Keratinocyte (primary cell): ENCODE measurements around the gene SMOC1. TPM values are rescaled to one million over a fixed set of nuclear protein-coding genes. Genes with fewer than 3 reads are reported as not detected.

Source experiments
- DNase-seq: peaks from one replicate; pipeline ENCODE4 v3.0.0-alpha.2; 2011; ENCODE audit warnings: low read depth, missing footprints, low spot score
- FAIRE-seq: peaks from 2 replicates; lab custom pipeline; 2011; peaks lifted over from hg19 to GRCh38; lab: Jason Lieb, UNC
- H2AFZ ChIP-seq: 2 replicates; pipeline ENCODE4 v1.6.0; 2012; ENCODE audit warnings: low read length, control low read depth, inconsistent platforms; ENCODE audit not compliant: control insufficient read depth
- H3K27ac ChIP-seq: 2 replicates; pipeline ENCODE4 v1.5.1; 2011; ENCODE audit warnings: low read length; ENCODE audit not compliant: control insufficient read depth, insufficient read depth
- H3K27me3 ChIP-seq: 3 replicates; pipeline ENCODE4 v1.6.0; 2011; ENCODE audit warnings: low read length; ENCODE audit not compliant: control insufficient read depth, insufficient read depth; ENCODE audit errors: extremely low read depth
- H3K36me3 ChIP-seq, 2 experiments: 2 replicates in 1 of 2; 3 replicates in 1 of 2; pipeline ENCODE4 v1.5.1; 2011; ENCODE audit warnings: low read length in 2 of 2, mild to moderate bottlenecking in 1 of 2; ENCODE audit not compliant: control insufficient read depth in 2 of 2, insufficient read depth in 2 of 2; ENCODE audit errors: extremely low read depth in 1 of 2
- H3K4me1 ChIP-seq: 3 replicates; pipeline ENCODE4 v1.5.1; 2011; ENCODE audit warnings: low read length; ENCODE audit not compliant: control insufficient read depth, insufficient read depth; ENCODE audit errors: extremely low read depth
- H3K4me2 ChIP-seq: 3 replicates; pipeline ENCODE4 v1.6.0; 2011; ENCODE audit warnings: low read depth, low read length; ENCODE audit not compliant: control insufficient read depth, insufficient read depth; ENCODE audit errors: extremely low read depth
- H3K4me3 ChIP-seq, 3 experiments: fragments of 200-600 bp in 1 of 3; sonication (generic) in 1 of 3; 2 replicates in 2 of 3; 3 replicates in 1 of 3; pipeline ENCODE4 v1.5.1; 2011 to 2016; ENCODE audit warnings: low read length in 3 of 3, mild to moderate bottlenecking in 3 of 3, control low read depth in 2 of 3, inconsistent platforms in 1 of 3, low read depth in 1 of 3, mixed read lengths in 1 of 3, mixed run types in 1 of 3, moderate library complexity in 1 of 3; ENCODE audit not compliant: control insufficient read depth in 2 of 3, insufficient read depth in 2 of 3; ENCODE audit errors: extremely low read depth in 1 of 3
- H3K79me2 ChIP-seq: 2 replicates; pipeline ENCODE4 v1.6.0; 2012; ENCODE audit warnings: low read length; ENCODE audit not compliant: control insufficient read depth, insufficient read depth
- H3K9ac ChIP-seq: 3 replicates; pipeline ENCODE4 v1.6.0; 2011; ENCODE audit warnings: low read length; ENCODE audit not compliant: control insufficient read depth, insufficient read depth; ENCODE audit errors: extremely low read depth
- H3K9me1 ChIP-seq: 3 replicates; pipeline ENCODE4 v1.6.0; 2011; ENCODE audit warnings: low read length; ENCODE audit not compliant: control insufficient read depth, insufficient read depth; ENCODE audit errors: extremely low read depth
- H3K9me3 ChIP-seq: 2 replicates; pipeline ENCODE4 v1.5.1; 2012; ENCODE audit warnings: low read depth, low read length; ENCODE audit not compliant: control insufficient read depth
- H4K20me1 ChIP-seq: 3 replicates; pipeline ENCODE4 v1.6.0; 2011; ENCODE audit warnings: low read length; ENCODE audit not compliant: control insufficient read depth, insufficient read depth; ENCODE audit errors: extremely low read depth
- EZH2 ChIP-seq: IDR thresholded peaks from one replicate; pipeline ENCODE4 v1.6.1; 2012; ENCODE audit warnings: inconsistent platforms, mild to moderate bottlenecking, low read length, moderate library complexity
- dilution Hi-C: fragments of 300-500 bp; cut with MboI; formaldehyde crosslinking; loops from one replicate; pipeline ENCODE4 v1.7.0; 2020; ENCODE audit warnings: low sequenced_read_pairs; ENCODE audit not compliant: extremely low pct_ligation_motif_present
- polyA plus RNA-seq, 5 experiments: library from polyadenylated mRNA; depleted of rRNA in 3 of 5; stranded (reverse) in 3 of 5; stranded (forward) in 1 of 5; unstranded in 1 of 5; fragments of >200 nt; gene quantifications; 1 replicate in 1 of 5; 2 replicates in 3 of 5; 3 replicates in 1 of 5; pipeline versions ENCODE4 v1.2.1 to v1.2.3, GENCODE V29; 2011 to 2012; ENCODE audit warnings: missing spikeins in 2 of 5, low read depth in 1 of 5, low replicate concordance in 1 of 5
- TF ChIP-seq, protein P1 (sequence below), 3 experiments: IDR thresholded peaks in 1 of 3; conservative IDR thresholded peaks in 1 of 3; optimal IDR thresholded peaks in 1 of 3; 2 replicates in 2 of 3; 3 replicates in 1 of 3; pipeline versions ENCODE3 to v1.5.1; 2011; ENCODE audit warnings: low read length in 3 of 3, mild to moderate bottlenecking in 3 of 3, moderate library complexity in 2 of 3, control low read depth in 1 of 3, inconsistent platforms in 1 of 3; ENCODE audit not compliant: insufficient read depth in 2 of 3; ENCODE audit errors: extremely low read depth in 1 of 3

The SMOC1 gene
- polyA plus RNA-seq, 1 donor (not counting 4 experiments of a cell fraction or from before 2014, with no cell fraction given): 6.0 TPM

DNA sequence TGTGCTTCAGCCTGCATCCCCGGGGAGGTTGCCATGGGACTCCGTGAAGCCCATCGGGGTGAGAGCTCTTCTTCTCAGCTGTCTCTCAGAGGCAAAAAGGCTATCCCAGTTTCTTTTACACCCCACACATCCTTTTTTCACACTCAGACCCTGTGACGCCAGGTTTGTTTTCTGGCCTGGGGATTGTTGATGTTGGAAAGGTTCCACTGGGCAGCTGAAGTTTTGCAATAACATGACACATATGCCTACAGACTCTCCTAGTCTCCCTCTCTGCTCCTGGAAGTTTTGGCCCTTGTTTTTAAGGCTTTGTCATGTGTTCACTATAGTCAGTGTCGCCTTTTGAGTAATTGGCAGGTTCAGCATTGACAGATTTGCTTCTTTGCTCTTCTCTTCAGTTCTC lies 118.6 kb downstream of the SMOC1 start:
- H4K20me1 ChIP-seq: no peaks in the 10 kb centered on the region
- peaks cover 53% of the 10 kb centered on the region for H3K4me1 ChIP-seq
- DNase-seq (no peak), FAIRE-seq (peak; percentile 94)
- H3K79me2 ChIP-seq: no peaks in the 10 kb centered on the region
- H3K27ac ChIP-seq: peak overlapping the region; percentile 98
- H3K4me3 ChIP-seq: no peak overlapping the region
- H3K9ac ChIP-seq: peak overlapping the region; percentile 8
- peak overlapping the region; percentile 23 for H3K4me2 ChIP-seq
- no peaks in the 10 kb centered on the region for H3K9me3 ChIP-seq
- no peaks in the 10 kb centered on the region for H3K9me1 ChIP-seq
- TF ChIP-seq, protein P1, sequence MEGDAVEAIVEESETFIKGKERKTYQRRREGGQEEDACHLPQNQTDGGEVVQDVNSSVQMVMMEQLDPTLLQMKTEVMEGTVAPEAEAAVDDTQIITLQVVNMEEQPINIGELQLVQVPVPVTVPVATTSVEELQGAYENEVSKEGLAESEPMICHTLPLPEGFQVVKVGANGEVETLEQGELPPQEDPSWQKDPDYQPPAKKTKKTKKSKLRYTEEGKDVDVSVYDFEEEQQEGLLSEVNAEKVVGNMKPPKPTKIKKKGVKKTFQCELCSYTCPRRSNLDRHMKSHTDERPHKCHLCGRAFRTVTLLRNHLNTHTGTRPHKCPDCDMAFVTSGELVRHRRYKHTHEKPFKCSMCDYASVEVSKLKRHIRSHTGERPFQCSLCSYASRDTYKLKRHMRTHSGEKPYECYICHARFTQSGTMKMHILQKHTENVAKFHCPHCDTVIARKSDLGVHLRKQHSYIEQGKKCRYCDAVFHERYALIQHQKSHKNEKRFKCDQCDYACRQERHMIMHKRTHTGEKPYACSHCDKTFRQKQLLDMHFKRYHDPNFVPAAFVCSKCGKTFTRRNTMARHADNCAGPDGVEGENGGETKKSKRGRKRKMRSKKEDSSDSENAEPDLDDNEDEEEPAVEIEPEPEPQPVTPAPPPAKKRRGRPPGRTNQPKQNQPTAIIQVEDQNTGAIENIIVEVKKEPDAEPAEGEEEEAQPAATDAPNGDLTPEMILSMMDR (optimal IDR thresholded peaks at IDR 0.05 in 1 of 3, IDR thresholded peaks at IDR 0.05 in 1 of 3, conservative IDR thresholded peaks at IDR 0.05 in 1 of 3; ENCODE audit: extremely low read depth in 1 of 3, insufficient read depth in 2 of 3, low read length in 3 of 3): no peak
- TF ChIP-seq EZH2: no peak
- no peak overlapping the region for H2AFZ ChIP-seq
- dilution Hi-C loops: no loop called here
- no peaks in the 10 kb centered on the region for H3K36me3 ChIP-seq
- H3K27me3 ChIP-seq: no peaks in the 10 kb centered on the region

DNA sequence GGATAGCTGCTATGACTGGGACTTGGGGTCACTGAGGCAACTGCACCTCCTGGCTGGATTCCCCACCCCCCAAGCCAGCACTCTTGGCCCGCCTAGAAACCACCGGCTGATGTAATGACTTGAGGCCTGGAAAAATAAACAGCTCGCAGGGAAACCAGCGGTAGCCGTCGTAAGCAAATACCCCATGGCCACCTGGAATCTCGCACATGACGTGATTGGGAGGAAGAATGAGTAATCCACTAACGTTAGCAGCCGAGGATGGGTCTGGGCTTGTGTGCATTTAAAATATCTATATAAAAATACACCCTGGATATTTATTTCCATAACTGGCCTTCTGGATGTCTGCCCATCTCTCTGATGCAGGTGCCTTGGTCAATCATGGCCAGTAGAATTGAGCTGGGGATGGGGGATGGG lies 120.1 kb downstream of the SMOC1 start:
- Histone ChIP-seq H3K4me2 (peak overlapping the region; percentile 65), H3K9ac (peak overlapping the region; percentile 68), H3K4me3 (no peak overlapping the region), H3K9me1 (no peaks in the 10 kb centered on the region), H4K20me1 (no peaks in the 10 kb centered on the region), H3K4me1 (peaks cover 53% of the 10 kb centered on the region), H3K27ac (peak overlapping the region; percentile 98), H3K79me2 (no peaks in the 10 kb centered on the region), H3K36me3 (no peaks in the 10 kb centered on the region), H2AFZ (no peak overlapping the region), H3K27me3 (no peaks in the 10 kb centered on the region), H3K9me3 (no peaks in the 10 kb centered on the region)
- dilution Hi-C loops: no loop called here
- peak; percentile 90 for DNase-seq
- FAIRE-seq: peak; percentile 86
- TF ChIP-seq, protein P1 (optimal IDR thresholded peaks at IDR 0.05 in 1 of 3, IDR thresholded peaks at IDR 0.05 in 1 of 3, conservative IDR thresholded peaks at IDR 0.05 in 1 of 3; ENCODE audit: extremely low read depth in 1 of 3, insufficient read depth in 2 of 3, low read length in 3 of 3): no peak
- no peak for TF ChIP-seq EZH2
